GM23248 (cell line): ENCODE data around the gene ITLN1. TPM values are rescaled to one million over a fixed set of nuclear protein-coding genes. Genes with fewer than 3 reads are reported as not detected.

ENCODE experiments used
- DNase-seq: peaks from one replicate; pipeline ENCODE4 v3.0.0-alpha.2; 2015
- H2AFZ ChIP-seq: fragments of 200-600 bp; sonication (generic); 2 replicates; pipeline ENCODE4 v1.6.1; 2016; ENCODE audit warnings: antibody characterized with exemption
- H3F3A ChIP-seq: fragments of 200-600 bp; sonication (generic); 2 replicates; pipeline ENCODE4 v1.6.1; 2016; ENCODE audit warnings: mild to moderate bottlenecking, antibody characterized with exemption, mixed run types; ENCODE audit not compliant: insufficient read depth
- H3K27ac ChIP-seq: fragments of 200-600 bp; sonication (generic); 2 replicates; pipeline ENCODE4 v1.5.1; 2016; ENCODE audit warnings: mild to moderate bottlenecking
- H3K27me3 ChIP-seq: fragments of 200-600 bp; sonication (generic); replicated peaks from 2 replicates; pipeline ENCODE4 v1.6.1; 2016; ENCODE audit warnings: mild to moderate bottlenecking; ENCODE audit not compliant: insufficient read depth
- H3K36me3 ChIP-seq: fragments of 200-600 bp; sonication (generic); 2 replicates; pipeline ENCODE4 v1.6.1; 2016; ENCODE audit warnings: low read depth, mild to moderate bottlenecking
- H3K4me1 ChIP-seq: fragments of 200-600 bp; sonication (generic); 2 replicates; pipeline ENCODE4 v1.6.1; 2016; ENCODE audit warnings: mild to moderate bottlenecking; ENCODE audit not compliant: insufficient read depth
- H3K4me2 ChIP-seq: fragments of 200-600 bp; sonication (generic); one replicate; pipeline ENCODE4 v1.6.1; 2016; ENCODE audit warnings: mild to moderate bottlenecking; ENCODE audit not compliant: unreplicated experiment
- H3K4me3 ChIP-seq: fragments of 200-600 bp; sonication (generic); 2 replicates; pipeline ENCODE4 v1.5.1; 2016; ENCODE audit warnings: mild to moderate bottlenecking
- H3K79me2 ChIP-seq: fragments of 200-600 bp; sonication (generic); 2 replicates; pipeline ENCODE4 v1.6.1; 2016; ENCODE audit warnings: mild to moderate bottlenecking; ENCODE audit not compliant: insufficient read depth
- H3K9ac ChIP-seq: fragments of 200-600 bp; sonication (generic); 2 replicates; pipeline ENCODE4 v1.6.1; 2016; ENCODE audit warnings: mild to moderate bottlenecking
- H3K9me2 ChIP-seq: fragments of 200-600 bp; sonication (generic); 2 replicates; pipeline ENCODE4 v1.6.1; 2016; ENCODE audit warnings: mixed run types, mild to moderate bottlenecking, moderate library complexity; ENCODE audit not compliant: insufficient read depth
- H3K9me3 ChIP-seq: fragments of 200-600 bp; sonication (generic); one replicate; pipeline ENCODE4 v1.6.1; 2017; ENCODE audit warnings: low read depth
- H4K20me1 ChIP-seq: fragments of 200-600 bp; sonication (generic); 2 replicates; pipeline ENCODE4 v1.6.0; 2016; ENCODE audit not compliant: insufficient read depth
- EZH2 ChIP-seq: fragments of 200-600 bp; sonication (generic); IDR thresholded peaks from 2 replicates; pipeline ENCODE4 v1.6.1; 2018; ENCODE audit warnings: antibody characterized with exemption, mild to moderate bottlenecking; ENCODE audit not compliant: insufficient read depth, poor library complexity, severe bottlenecking
- EZH2phosphoT487 ChIP-seq: fragments of 200-600 bp; sonication (generic); IDR thresholded peaks from 2 replicates; pipeline ENCODE4 v1.6.1; 2018; ENCODE audit warnings: antibody characterized with exemption, moderate library complexity, mild to moderate bottlenecking, low read depth; ENCODE audit not compliant: insufficient read depth
- WGBS, 2 experiments: methylation state at CpG; one replicate each; pipeline ENCODE4 v1.1.6; 2015 to 2017; ENCODE audit warnings: low lambda C conversion rate in 2 of 2, low coverage in 1 of 2; ENCODE audit errors: missing lambda C conversion rate in 2 of 2; 5-methylcytosine and 5-hydroxymethylcytosine counted together
- in situ Hi-C: fragments of 300-500 bp; cut with MboI; formaldehyde crosslinking; loops from 2 replicates; pipeline ENCODE4 v1.15.0; 2020
- polyA plus RNA-seq: library from polyadenylated mRNA; unstranded; fragments of >200 nt; fragmentation: Nextera tagmentation; extraction: Ambion mirVana; gene quantifications from 2 replicates; pipeline ENCODE4 v1.2.1, GENCODE V29; 2016
- total RNA-seq: library from RNA; depleted of rRNA; stranded (reverse); fragments of >200 nt; shearing (Covaris generic); gene quantifications from 2 replicates; pipeline ENCODE4 v1.2.3, GENCODE V29; 2014

Gene ITLN1
- total and polyA plus RNA-seq, 2 experiments from 2014 or later = not detected

DNA sequence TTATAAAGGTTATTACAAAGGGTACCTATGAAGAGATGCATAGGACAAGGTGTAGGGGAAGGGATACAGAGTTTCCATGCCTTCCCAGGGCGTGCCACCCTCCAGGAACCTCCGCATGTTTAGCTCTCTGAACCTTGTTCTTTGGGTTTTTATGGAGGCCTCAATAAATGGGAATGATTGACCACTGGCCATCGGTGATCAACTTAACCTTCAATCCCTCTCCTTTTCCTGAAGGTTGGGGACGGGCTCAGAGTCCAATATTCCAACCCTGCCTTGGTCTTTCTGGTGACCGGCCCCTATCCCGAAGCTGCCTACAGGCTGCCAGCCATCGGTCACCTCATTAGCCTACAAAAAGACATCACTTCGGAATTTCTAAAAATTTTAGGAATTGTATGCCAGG lies 34.0 kb downstream of the ITLN1 start:
- Histone ChIP-seq H3K9me3 (no peaks in the 10 kb centered on the region), H4K20me1 (no peaks in the 10 kb centered on the region), H3K4me2 (no peak overlapping the region), H3K9me2 (no peaks in the 10 kb centered on the region), H3K27ac (no peak overlapping the region), H3F3A (no peaks in the 10 kb centered on the region), H3K4me1 (no peaks in the 10 kb centered on the region), H3K36me3 (no peaks in the 10 kb centered on the region), H3K9ac (no peak overlapping the region), H3K27me3 (no peaks in the 10 kb centered on the region; the same call in 1 of the 2 replicates), H2AFZ (no peak overlapping the region), H3K4me3 (no peak overlapping the region), H3K79me2 (no peaks in the 10 kb centered on the region)
- DNase-seq = no peak
- in situ Hi-C loops = no loop called here
- TF ChIP-seq EZH2phosphoT487 = no peak
- no peak for TF ChIP-seq EZH2
- WGBS, 2 experiments = 25 to 36% methylated on average over 8 of the region's 8 CpGs

DNA sequence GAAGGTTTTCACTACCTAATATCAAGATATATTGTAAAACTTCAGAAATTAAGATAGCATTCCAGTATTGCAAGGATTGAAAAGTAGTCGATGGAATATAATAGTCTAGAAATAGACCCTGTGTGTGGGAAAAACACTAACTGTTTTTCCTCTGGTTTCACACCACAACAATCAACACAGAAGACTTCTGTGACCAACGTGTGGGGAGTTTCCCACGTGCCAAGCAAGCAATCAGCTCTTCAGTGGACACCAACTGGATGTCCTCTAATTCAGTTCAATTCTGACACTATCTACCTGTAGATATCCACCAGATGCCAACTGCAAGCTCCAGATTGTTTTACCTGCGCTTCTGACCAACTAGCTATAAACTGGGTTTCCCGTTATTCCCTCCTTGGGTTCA lies 34.4 kb downstream of the ITLN1 start:
- no peaks in the 10 kb centered on the region for H4K20me1 ChIP-seq
- H3K27me3 ChIP-seq = no peaks in the 10 kb centered on the region; the same call in 1 of the 2 replicates
- H3K9ac ChIP-seq = no peak overlapping the region
- no peaks in the 10 kb centered on the region for H3K4me1 ChIP-seq
- in situ Hi-C loops = no loop called here
- no peak overlapping the region for H3K27ac ChIP-seq
- 5 to 8% methylated on average over 5 of the region's 5 CpGs for WGBS, 2 experiments
- H3K79me2 ChIP-seq = no peaks in the 10 kb centered on the region
- H3K4me2 ChIP-seq = no peak overlapping the region
- H2AFZ ChIP-seq = no peak overlapping the region
- no peak overlapping the region for H3K4me3 ChIP-seq
- H3K9me2 ChIP-seq = no peaks in the 10 kb centered on the region
- no peaks in the 10 kb centered on the region for H3K9me3 ChIP-seq
- no peaks in the 10 kb centered on the region for H3F3A ChIP-seq
- TF ChIP-seq EZH2phosphoT487 (no peak), EZH2 (no peak)
- no peak for DNase-seq
- no peaks in the 10 kb centered on the region for H3K36me3 ChIP-seq

- TF ChIP-seq EZH2phosphoT487 (no peak), EZH2 (no peak)
- Histone ChIP-seq H3K36me3 (no peaks in the 10 kb centered on the region), H2AFZ (no peak overlapping the region), H3K27me3 (peaks cover 5% of the 10 kb centered on the region; the same call in 1 of the 2 replicates), H3K9me3 (no peaks in the 10 kb centered on the region), H3K4me2 (no peak overlapping the region), H3K79me2 (no peaks in the 10 kb centered on the region), H3K4me1 (no peaks in the 10 kb centered on the region), H3K4me3 (no peak overlapping the region), H3F3A (no peaks in the 10 kb centered on the region), H3K9ac (no peak overlapping the region), H3K27ac (no peak overlapping the region), H4K20me1 (no peaks in the 10 kb centered on the region), H3K9me2 (no peaks in the 10 kb centered on the region)
- no peak for DNase-seq
- in situ Hi-C loops = no loop called here
- 58 to 62% methylated on average over 12 of the region's 12 CpGs for WGBS, 2 experiments
Observed at GRCh38 chr1:160846281-160846680, 38.7 kb downstream of the ITLN1 start.

GRCh38 chr1:160844447-160845232 lies 40.3 kb downstream of the ITLN1 start:
- no peaks in the 10 kb centered on the region for H3K9me3 ChIP-seq
- WGBS, 2 experiments = 37 to 43% methylated on average over 12 of the region's 12 CpGs
- in situ Hi-C loops = no loop called here

More at GRCh38 chr1:160844447-160845232, 40.3 kb downstream of the ITLN1 start:
- H3K4me3 ChIP-seq = no peak overlapping the region
- no peaks in the 10 kb centered on the region for H3K36me3 ChIP-seq
- no peaks in the 10 kb centered on the region for H3F3A ChIP-seq
- H3K27me3 ChIP-seq = 0 out of 2 replicates have a peak, but pooled peaks cover 6% of the 10 kb centered on the region
- no peak overlapping the region for H3K9ac ChIP-seq
- no peaks in the 10 kb centered on the region for H3K9me2 ChIP-seq
- TF ChIP-seq EZH2phosphoT487 = no peak
- H3K79me2 ChIP-seq = no peaks in the 10 kb centered on the region
- no peaks in the 10 kb centered on the region for H4K20me1 ChIP-seq
- no peak overlapping the region for H3K4me2 ChIP-seq
- no peak overlapping the region for H2AFZ ChIP-seq
- no peak for DNase-seq
- no peak overlapping the region for H3K27ac ChIP-seq
- H3K4me1 ChIP-seq = no peaks in the 10 kb centered on the region
